D341Med (cell line): ENCODE measurements around the gene RBFOX2.

Source experiments
- DNase-seq: peaks from one replicate; pipeline ENCODE4 v3.0.0; 2012; ENCODE audit warnings: low spot score

RBFOX2 gene

DNA sequence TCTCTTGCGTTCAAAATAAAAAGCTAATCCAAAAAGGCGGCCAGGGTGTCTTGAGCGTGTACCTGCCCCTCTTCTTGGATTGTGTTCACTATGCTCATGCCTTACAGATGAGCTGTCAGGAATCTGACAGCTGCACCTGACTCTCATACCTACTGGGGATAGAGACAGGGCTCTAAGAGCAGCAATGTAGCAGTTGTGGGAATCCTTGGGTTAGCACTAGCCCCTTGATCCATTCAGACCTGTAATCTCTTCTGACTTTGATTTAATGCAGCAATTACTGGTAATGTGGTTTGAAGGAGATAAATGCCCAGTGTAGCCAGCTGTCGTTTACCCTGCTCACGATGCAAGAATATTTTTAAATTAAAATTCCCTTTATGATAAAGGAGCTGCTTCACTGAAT, 165.2 kb downstream of the RBFOX2 start:
- peak; percentile 58 for DNase-seq

DNA sequence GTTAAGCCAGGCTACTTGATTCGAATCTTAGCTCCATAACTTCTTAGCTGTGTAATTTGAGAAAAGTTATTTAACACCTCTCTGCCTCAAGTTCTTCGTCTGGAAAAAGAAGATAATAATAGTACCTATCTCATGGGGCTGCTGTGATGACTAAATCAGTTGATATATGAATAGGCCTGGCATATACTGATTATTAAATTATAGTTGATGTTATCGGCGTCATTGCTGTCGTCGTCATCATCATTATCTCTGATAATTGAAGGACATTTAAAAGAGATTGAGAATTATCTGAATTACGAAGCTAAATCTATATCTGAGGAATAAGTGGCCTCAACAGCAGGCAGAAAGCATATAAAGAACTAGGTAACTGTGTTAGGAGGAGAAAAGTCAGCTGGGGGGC, 165.9 kb downstream of the RBFOX2 start:
- no peak for DNase-seq

GRCh38 chr22:35861451-35861850, 167.2 kb downstream of the RBFOX2 start:
- no peak for DNase-seq

DNA sequence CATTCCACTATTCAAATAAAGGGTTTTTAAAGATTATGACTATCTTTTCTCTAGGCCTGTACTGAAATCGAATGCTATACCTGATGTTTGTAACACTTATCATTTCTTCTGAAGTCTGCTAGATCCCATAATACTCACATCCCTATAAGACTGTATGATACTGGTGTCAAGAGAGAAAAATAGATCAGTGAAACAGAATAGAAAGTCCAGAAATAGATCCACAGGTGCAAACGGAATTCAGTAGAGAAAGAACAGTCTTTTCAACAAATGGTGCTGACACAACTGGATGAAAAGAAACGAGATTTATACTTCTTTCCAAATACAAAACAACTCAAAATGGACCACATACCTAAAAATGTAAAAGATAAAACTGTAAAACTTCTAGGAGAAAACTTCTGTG, 167.8 kb downstream of the RBFOX2 start:
- no peak for DNase-seq

DNA sequence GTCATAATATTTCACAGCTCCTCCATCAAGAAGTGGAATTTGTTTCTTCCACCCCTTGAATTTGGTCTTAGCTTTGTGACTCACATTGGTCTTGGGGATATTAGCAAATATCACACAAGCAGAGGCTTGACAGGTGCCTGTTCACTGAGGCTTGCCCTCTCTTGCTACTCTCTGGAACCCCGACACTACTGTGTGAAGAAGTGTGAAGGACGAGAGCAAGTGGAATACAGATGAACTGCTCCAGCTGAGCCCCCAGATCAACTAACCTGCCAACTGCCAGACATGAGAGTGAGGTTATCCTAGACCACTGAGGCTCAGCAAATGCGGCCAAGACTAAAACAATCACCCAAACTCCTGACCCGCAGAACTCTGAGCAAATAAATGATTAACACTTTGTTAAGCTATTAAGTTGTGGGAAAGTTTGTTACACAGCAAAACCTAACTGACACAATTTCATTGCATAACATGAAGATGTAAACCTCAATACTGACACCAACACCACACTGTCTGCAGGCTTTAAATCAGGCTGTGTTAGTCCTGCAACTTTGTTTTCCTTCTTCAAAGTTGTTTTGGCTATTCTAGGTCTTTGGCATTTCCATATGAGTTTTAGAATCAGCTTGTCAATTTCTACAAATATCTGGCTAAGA, 168.4 kb downstream of the RBFOX2 start:
- DNase-seq: no peak

GRCh38 chr22:35854334-35854733, 174.3 kb downstream of the RBFOX2 start:
- no peak for DNase-seq

GRCh38 chr22:35852076-35852475, 176.5 kb downstream of the RBFOX2 start:
- DNase-seq: no peak

GRCh38 chr22:35850831-35851230, 177.8 kb downstream of the RBFOX2 start:
- DNase-seq: peak; percentile 43

GRCh38 chr22:35846804-35847203, 181.8 kb downstream of the RBFOX2 start:
- no peak for DNase-seq

DNA sequence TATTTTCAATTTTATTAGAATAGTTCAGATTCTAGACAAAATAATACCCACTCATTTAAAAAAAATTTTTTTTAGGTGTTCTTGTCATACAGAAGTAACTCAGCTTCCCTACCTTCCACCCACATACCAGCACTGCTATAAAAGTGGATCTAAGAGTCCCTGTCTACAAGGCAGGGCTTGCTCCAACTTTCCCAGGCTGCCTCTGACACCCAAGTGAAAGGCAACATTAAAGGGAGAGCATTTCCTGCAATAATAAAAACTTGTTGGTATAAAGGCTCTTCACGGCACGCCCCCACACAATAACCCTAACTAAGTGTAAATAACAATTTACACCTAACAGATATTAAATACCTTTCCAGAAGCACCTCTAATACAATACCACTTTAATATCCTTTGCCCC, 183.7 kb downstream of the RBFOX2 start:
- no peak for DNase-seq

- DNase-seq: peak; percentile 49
Measured at GRCh38 chr22:35842954-35843353, 185.7 kb downstream of the RBFOX2 start.

DNA sequence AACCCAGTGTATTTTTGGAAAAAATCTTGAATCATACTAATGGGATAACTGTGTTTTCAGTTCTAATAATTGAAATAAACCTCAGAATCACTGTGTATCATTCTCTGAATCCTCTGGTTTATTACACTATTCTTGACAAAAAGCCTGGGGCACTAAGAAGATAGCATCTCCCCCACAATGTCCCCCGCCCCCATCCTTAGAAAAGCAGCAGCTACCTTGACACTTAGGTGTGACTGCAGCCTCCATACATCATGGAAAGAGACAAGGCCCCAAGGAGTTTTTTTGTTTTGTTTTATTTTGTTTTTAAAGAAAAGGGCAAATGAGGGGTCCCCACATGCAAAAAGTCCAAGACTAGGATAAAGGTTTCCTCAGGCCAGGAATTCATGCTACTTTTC, 186.1 kb downstream of the RBFOX2 start:
- no peak for DNase-seq

DNA sequence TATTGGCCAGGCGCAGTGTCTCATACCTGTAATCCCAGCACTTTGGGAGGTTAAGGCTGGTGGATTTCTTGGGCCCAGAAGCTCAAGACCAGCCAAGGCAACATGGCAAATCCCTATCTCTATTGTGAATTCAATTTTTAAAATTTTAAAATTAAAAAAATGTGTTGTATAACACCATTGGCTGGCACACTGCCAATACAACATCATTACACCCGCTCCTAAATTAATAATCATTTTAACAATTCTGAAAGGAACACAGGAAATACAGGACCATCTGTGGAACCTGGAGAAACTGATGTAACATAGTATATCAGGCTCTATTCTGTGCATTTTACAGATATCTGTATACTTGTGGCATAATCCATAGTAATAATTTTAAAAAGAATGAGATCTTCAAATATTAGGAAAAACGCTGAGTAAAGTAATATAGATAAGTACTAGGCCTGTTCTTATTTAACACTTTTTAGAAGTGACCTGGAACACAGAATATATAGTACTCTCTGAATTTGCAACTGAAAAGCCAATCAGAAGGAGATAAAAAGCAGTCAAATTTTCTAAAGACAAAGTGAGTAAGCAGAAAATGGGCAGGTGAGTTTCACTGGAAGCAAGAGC, 186.6 kb downstream of the RBFOX2 start:
- DNase-seq: no peak

- DNase-seq: peak; percentile 91
Measured at GRCh38 chr22:35840302-35840739, 188.3 kb downstream of the RBFOX2 start.

GRCh38 chr22:35839841-35840301, 188.8 kb downstream of the RBFOX2 start:
- DNase-seq: no peak

- DNase-seq: no peak
Measured at GRCh38 chr22:35838855-35839576, 189.6 kb downstream of the RBFOX2 start.

GRCh38 chr22:35837101-35837727, 191.4 kb downstream of the RBFOX2 start:
- no peak for DNase-seq

DNA sequence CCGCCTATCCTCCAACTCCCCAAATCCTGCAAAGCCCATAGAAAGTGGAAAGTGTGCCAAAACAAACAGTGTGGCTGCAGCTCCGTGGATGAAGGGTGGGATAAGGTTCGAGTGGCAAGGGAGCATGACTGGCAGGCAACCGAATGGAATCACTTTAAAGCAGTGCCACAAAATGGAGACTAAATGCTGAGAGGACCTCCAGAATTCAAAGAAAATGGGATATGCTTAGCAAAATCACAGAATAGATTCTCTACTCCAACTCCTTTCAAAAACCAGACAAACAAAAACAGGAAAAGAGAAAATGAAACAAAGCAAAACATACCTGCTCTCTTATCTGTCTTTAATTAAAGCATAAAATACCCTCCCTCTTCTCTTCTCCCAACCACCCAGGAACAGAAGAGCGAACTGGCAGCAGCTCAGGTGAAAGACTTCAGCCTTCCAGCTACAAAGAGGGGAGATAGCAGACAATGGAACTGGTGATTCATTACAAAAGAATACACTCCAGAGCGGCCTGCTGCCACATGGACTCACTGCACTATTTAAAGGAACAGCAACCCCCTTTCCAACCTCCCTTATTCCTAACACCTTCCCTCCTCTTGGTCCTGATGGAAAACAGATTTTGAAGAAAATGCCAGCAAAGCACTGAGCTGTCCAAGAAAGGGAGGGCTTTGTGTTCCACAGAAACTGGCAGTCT, 192.5 kb downstream of the RBFOX2 start:
- DNase-seq: peak; percentile 52

DNA sequence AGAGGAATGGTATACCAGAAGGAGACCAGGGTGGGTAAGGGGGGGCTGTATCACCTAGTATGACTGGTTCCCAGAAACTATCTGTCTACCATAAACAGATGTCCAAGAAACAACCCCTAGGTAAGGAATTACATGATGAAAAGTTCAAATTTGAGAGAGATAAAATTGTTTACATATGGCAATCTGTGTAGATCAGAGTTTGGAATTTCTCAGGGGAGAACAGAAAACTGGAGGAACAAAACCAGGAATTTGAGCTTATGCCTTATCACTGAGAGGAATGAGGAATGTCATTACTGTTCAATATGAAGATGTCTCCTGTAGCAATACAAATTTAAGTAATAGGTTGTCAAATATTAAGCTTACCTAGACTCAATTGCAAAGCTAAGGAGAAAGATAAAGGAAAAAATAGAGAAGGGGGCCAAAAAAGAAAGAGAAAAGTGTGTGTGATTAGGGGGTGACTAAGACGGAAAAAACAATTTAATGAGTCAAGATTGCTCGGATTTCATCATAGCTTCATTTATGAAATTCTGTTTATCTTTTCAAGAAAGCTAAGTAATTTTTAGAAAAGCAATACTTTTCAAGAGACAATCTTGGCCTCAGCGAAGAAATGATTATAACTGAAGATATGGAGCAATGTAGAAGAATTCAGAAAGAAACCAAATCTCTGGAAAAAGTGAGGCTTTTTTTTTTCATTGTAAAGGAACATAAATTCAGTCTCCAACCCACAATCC, 193.2 kb downstream of the RBFOX2 start:
- DNase-seq: no peak

DNA sequence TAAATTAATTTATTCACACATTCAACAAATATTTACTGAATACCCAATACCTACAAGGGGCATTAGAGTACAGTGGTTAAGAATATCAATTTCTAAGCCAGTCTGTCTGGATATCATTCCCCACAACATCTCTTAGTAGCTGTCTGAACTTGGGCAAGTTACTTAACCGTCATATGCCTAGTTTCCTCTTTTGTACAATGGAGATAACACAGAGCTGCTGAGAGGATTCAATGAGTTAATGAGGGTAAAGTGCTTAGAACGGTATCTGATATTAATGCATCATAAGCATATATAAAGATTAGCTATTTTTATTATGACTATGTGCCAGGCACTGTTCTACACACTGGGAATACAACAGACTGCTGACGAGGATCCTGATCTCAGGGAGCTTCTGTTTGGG, 194.6 kb downstream of the RBFOX2 start:
- DNase-seq: no peak

GRCh38 chr22:35830305-35830704, 198.3 kb downstream of the RBFOX2 start:
- DNase-seq: no peak

DNA sequence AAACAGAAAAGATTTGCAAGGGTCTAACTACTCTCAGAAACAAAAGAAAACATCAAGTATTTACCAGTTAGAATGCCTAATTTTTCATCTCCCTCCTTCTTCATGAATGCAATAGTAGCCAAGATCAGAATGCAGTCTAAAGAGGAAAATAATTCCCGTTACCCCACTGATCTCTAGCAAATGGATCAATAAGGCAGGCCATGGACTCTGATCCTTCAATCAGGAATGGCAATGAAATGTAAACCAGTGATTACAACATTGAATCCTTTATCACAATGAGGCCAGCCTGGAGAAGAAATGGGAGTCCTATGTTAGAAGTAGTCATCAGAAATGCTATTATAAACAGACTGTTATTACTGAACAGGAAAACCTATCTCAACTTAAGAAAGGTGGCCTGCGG, 204.4 kb downstream of the RBFOX2 start:
- no peak for DNase-seq
